ENCODE data around the gene RNASE13. TPM values are rescaled to one million over a fixed set of nuclear protein-coding genes. Genes with fewer than 3 reads are reported as not detected.

The RNASE13 gene
- total and polyA plus RNA-seq, 2 of the 4 experiments (the other 2 are of a cell fraction) = not detected

DNA sequence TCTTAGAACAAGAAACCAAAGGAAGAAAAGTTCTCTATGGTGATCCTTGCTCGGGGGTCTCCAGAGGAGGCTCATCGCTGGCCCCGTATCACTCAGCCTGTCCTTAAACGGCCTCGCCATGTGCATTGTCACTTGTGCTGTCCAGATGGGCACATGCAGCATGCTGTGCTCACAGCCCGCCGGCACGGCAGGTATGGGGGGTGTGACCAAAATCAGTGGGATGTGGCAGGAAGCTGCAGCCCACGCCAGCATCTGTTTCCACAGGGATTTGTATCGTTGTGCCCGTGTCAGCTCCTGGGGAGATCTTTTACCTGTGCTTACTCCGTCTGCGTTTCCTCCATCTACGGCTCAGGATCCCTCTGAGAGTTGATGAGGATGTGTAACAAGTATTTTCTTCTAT is 38.1 kb downstream of the RNASE13 start:
- Histone ChIP-seq H3K27me3 (ENCODE audit: control insufficient read depth, insufficient read depth, low read length) (no peaks in the 10 kb centered on the region; the same call in 1 of the 2 replicates), H3K9ac (ENCODE audit: low read depth, low read length) (no peak overlapping the region), H2AK5ac (ENCODE audit: low read depth, low read length) (no peak overlapping the region), H3K18ac (ENCODE audit: low read depth, low read length) (no peak overlapping the region), H3K36me3 (ENCODE audit: control insufficient read depth, insufficient read depth, low read length) (peaks cover 31% of the 10 kb centered on the region), H3K4me2 (ENCODE audit: low read depth, low read length) (no peak overlapping the region), H3K56ac (ENCODE audit: extremely low read depth, insufficient read depth, low read length) (no peak overlapping the region), H4K8ac (ENCODE audit: low read depth in 2 of 2, low read length in 2 of 2) (no peak overlapping the region), H2AK9ac (replicated peaks; ENCODE audit: low read depth, low read length, poor library complexity) (no peak overlapping the region), H3K79me1 (ENCODE audit: low read depth in 1 of 2, low read length in 2 of 2) (peaks cover 0 to 10% of the 10 kb centered on the region in 2 experiments; a peak in 3 of 4 replicates), H2BK120ac (ENCODE audit: low read depth, low read length) (no peak overlapping the region), H2BK15ac (ENCODE audit: low read depth, low read length) (no peak overlapping the region), H4K5ac (ENCODE audit: low read depth, low read length) (no peak overlapping the region), H4K91ac (ENCODE audit: insufficient read depth, low read depth, low read length) (no peak overlapping the region), H2AFZ (replicated peaks; ENCODE audit: low read length, poor library complexity) (no peak overlapping the region), H4K20me1 (ENCODE audit: insufficient read depth, low read length) (no peaks in the 10 kb centered on the region), H3K9me1 (ENCODE audit: insufficient read depth, low read length) (no peaks in the 10 kb centered on the region), H3K23ac (ENCODE audit: low read depth, low read length) (no peak overlapping the region), H3K4ac (ENCODE audit: low read depth, low read length) (no peak overlapping the region), H3K4me1 (ENCODE audit: control insufficient read depth, insufficient read depth, low read length) (peaks cover 3% of the 10 kb centered on the region), H3K27ac (ENCODE audit: insufficient read depth, low read length) (no peak overlapping the region), H3K4me3 (ENCODE audit: insufficient read depth, low read depth, low read length) (no peak overlapping the region), H2BK5ac (ENCODE audit: low read depth, low read length, poor library complexity, severe bottlenecking) (no peak overlapping the region), H3K9me3 (ENCODE audit: control insufficient read depth, insufficient read depth, low read length) (no peaks in the 10 kb centered on the region), H2BK20ac (ENCODE audit: low read depth, low read length) (no peak overlapping the region), H3K14ac (replicated peaks; ENCODE audit: low read depth, low read length) (no peak overlapping the region)
- ChIA-PET CTCF (no interaction called here), POLR2A (ENCODE audit: unreplicated experiment) (no interaction called here)
- WGBS, 2 experiments (ENCODE audit: extremely low coverage in 2 of 2, insufficient read length in 1 of 2) = 100% methylated on average over 1 of the region's 14 CpGs; no CpG with 5 or more reads in 1 of the 2 experiments
- BruUV-seq (replicated peaks) = no TSS peak
- no peak for TF ChIP-seq FOS (IDR thresholded peaks at IDR 0.05; ENCODE audit: low read depth, low read length)
- no peak for TF ChIP-seq CEBPB (IDR thresholded peaks at IDR 0.05; ENCODE audit: low read depth, low read length)
- no peak for TF ChIP-seq NFE2L2 (IDR thresholded peaks at IDR 0.05; ENCODE audit: low read depth, low read length)
- no peak for TF ChIP-seq MAFK (IDR thresholded peaks at IDR 0.05; ENCODE audit: low read depth, low read length)
- TF ChIP-seq, protein P1, sequence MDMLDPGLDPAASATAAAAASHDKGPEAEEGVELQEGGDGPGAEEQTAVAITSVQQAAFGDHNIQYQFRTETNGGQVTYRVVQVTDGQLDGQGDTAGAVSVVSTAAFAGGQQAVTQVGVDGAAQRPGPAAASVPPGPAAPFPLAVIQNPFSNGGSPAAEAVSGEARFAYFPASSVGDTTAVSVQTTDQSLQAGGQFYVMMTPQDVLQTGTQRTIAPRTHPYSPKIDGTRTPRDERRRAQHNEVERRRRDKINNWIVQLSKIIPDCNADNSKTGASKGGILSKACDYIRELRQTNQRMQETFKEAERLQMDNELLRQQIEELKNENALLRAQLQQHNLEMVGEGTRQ (IDR thresholded peaks at IDR 0.05; ENCODE audit: low read depth, low read length) = no peak
- no peak for DNase-seq
- no peak for ATAC-seq (ENCODE audit: low read depth)
- in situ Hi-C loops (cut with MboI; ENCODE audit: low sequenced_read_pairs) = loop anchor here (25.0 kb wide), 1 partner anchor 659 kb away; the partner anchor contains the start of genes CCNB1IP1 and PARP2
- intact Hi-C loops (cut with micrococcal nuclease) = no loop called here
- dilution Hi-C loops (cut with HindIII; ENCODE audit: low sequenced_read_pairs, unreplicated experiment) = no loop called here

Data from IMR-90 (cell line).